Transverse colon (tissue), 4 donors: ENCODE data around the gene ATP2A1.

Source experiments
- CTCF ChIP-seq, 5 experiments: fragments of 200-600 bp in 3 of 5; fragments of 450-650 bp in 2 of 5; sonication (generic) in 3 of 5; IDR thresholded peaks; 1 replicate in 2 of 5; 2 replicates in 3 of 5; pipeline ENCODE4 v1.5.1; 2016 to 2017; ENCODE audit warnings: antibody characterized with exemption in 5 of 5, inconsistent platforms in 3 of 5, mild to moderate bottlenecking in 2 of 5, moderate library complexity in 1 of 5
- EP300 ChIP-seq: sonication (generic); formaldehyde crosslinking; IDR thresholded peaks from one replicate; pipeline ENCODE4 v1.6.1; 2017; ENCODE audit warnings: antibody characterized with exemption, low read depth
- POLR2A ChIP-seq: fragments of 450-650 bp; IDR thresholded peaks from one replicate; pipeline ENCODE4 v1.6.1; 2016; ENCODE audit warnings: antibody characterized with exemption, mild to moderate bottlenecking, moderate library complexity
- POLR2AphosphoS5 ChIP-seq, 3 donors: sonication (generic); formaldehyde crosslinking; IDR thresholded peaks; one replicate each; pipeline ENCODE4 v1.6.1; 2016; ENCODE audit warnings: antibody characterized with exemption in 3 of 3

DNA sequence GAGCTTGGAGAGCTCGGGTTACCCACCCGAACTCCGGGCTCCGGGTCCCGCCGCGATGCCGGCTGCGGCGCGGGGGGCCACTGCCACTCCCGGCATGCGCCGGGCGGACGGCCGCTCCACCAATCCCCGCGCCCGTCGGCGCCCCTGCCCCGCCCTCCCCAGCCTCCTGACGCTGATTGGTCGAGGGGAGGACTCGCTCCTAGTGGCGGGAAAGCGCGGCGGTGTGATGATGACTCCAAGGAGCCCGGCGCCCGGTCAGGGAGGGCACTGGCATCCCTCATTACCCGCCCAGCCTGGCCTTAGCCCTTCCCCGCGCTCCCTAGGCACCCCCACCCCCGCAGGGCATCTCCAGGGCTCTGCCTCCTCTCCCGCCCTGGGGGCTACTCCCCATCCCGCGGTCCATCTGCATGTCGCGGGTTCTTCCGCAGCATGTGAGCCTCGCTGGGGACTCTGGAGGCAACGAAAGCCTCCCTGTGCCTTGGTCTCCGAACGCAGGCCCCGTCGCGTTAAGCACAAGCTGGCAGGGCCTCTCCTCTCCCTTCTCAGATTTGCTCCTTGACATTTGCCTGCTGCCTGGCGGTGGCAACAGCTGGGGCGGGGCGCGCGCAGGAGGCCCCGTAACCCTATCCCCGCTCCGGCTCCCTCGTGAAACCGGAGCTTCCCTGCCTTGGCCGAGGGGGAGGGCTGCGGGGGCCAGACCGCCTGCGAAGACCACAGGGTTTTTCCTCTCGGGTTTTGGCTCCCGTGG is 1.7 kb downstream of the ATP2A1 start:
- peak in 4 of 5 experiments; percentile 28 to 56 (median 38) for TF ChIP-seq CTCF (IDR thresholded peaks at IDR 0.05)
- no peak for TF ChIP-seq POLR2AphosphoS5 (IDR thresholded peaks at IDR 0.05)
- no peak for TF ChIP-seq POLR2A
- no peak for TF ChIP-seq EP300
